Fibroblast of skin of right biceps (primary cell): Measurements from ENCODE around the gene WDR7.

Experiments used
- DNase-seq: peaks from one replicate; pipeline ENCODE4 v3.0.0-alpha.2; 2013

Gene WDR7

DNA sequence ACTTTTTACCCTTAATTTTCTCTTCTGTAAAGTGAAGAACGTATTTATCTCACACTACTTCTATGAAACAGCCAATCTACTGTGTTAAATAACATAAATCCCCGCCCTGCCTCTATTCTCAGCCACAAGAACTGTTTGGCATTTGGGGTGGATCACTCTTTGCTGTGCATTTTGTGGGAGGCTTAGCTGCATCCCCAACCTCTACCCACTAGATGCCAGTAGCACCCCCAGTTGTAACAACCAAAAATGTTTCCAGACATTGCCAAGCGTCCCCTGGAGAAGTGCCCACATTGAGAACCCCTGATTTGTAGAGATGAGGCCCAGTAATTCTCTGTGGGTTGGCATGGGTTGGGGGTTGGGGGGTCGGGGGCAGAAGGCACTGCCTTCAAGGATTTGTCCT, 401.0 kb downstream of the WDR7 start:
- DNase-seq: no peak

DNA sequence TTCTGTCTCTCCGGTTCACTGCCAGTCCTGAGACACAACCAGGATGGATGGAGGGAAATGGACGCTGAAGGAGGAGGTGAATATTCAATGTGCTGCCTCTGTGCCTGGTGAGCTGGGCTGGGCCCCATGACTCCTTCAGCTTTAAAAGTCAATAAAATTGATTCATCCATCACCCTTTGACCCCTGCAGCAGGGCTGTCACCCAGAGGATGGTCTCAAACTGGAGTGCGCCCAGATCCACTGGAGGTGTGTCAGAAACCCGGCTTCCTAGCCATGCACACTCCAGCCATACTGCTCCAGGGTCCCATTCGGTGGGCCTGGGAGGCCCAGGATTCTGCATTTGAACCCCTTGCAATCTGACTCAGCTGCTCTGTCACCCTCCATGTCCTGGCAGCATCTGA, 401.6 kb downstream of the WDR7 start:
- no peak for DNase-seq

DNA sequence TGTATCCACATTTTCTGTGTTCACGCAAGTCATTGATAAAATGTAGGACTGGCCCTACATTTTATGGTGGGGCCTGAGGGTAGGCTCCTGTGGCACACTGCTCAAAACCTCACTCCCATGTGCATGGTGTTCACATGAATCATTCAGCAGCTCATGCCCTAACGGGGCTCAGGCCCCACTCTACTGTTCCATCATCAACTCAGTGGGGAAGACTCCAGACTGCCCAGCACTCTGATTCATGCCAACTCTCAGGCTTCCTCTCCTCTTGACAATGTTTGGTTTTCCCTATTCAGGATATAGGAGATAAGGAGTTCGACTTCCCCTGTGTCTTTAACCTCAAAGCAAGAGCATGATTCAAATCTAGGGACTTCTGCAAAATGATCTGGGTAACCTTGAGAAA, 403.7 kb downstream of the WDR7 start:
- DNase-seq: no peak

DNA sequence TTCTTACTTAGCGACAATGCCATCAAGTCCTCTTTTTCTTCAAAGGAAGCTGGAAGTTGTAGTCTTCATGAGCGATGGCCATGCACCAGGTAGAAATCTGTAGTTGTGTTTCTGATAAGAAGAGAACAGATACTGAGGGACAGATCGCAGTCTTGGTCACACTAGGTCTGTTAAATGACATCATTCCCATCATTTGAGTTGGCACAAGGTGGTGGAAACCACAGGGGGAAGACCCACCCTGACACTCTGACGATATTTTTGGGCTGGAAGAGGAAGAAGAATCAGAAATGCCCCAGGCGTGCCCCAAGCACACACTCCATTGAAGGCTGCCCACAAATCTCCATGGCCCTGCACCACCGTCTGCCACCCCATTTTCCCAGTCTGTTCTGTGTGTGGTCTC, 406.7 kb downstream of the WDR7 start:
- no peak for DNase-seq

DNA sequence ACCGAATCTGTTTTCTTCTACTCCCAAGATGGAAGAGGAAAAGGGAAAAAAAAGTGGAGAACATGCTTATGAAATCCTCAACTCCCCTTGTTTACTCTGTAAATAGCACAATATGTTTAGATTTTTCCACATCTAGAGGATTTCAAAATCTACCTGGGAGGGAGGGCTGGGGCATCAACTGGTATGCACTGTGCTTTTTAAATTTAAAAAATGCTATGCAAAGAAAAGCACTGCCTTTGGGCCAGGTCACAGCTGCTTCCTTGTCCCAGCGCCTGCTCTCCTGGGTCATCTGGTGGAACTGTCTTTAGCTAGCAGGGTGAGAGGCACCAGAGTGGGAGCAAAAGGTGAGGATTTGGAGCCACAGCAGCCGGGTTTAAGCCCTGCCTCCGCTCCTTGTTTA, 407.6 kb downstream of the WDR7 start:
- DNase-seq: no peak

DNA sequence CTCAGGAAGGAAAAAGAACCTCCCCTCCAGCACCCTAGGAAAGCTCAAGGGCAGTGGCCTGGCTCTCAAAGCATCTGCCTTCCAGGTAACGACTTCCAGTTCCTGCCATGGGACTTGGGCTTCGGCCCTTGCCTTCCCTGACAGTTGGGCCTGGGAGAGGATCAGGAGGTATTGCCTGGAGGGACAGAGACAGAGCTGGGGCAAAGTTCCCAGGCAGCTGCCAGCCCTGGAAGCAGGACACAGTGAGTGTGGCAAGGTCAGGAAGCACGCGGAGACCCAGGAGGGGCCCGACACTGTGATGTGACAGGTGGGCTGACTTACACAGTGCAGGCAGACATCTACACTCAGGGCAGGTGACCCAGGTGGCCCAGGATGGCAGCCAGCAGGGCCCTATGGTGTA, 408.2 kb downstream of the WDR7 start:
- no peak for DNase-seq

DNA sequence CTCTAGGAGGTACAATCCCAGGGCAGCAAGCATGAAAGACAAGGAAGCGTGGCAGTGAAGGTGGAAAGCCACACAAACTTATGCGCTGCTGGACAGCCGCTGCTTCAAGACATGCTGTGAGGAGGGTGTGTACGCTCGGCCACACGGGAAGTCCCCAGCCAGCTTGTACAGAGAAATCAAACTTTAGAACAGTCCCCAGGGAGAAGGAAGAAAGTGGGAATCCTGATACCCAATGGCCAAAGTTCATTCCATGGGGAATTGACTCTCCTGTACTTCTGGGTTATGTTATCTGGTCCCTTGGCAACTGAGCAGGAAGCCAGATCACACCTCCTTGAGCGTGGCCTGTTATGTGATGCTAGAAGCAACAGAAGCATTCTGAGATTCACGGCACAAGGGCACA, 409.7 kb downstream of the WDR7 start:
- no peak for DNase-seq

DNA sequence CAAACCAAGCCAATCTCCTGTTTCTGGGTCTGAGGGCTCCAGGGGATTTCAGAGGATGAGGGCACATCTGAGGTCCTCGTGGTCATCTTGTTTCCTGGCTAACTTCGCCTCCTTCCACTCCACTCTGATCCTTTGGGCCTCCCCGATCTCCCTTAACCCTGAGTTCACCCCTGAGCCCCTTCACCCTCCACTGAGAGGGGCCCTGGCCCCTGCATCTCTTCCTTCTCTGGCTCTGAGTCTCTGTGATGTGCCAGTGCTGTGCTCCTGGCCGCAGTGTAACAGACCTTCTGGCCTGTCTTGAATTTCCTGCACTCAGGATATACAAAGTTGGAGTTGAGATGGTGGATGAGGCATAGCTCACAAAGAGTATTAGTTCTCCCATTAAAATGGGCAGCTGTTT, 411.0 kb downstream of the WDR7 start:
- no peak for DNase-seq

DNA sequence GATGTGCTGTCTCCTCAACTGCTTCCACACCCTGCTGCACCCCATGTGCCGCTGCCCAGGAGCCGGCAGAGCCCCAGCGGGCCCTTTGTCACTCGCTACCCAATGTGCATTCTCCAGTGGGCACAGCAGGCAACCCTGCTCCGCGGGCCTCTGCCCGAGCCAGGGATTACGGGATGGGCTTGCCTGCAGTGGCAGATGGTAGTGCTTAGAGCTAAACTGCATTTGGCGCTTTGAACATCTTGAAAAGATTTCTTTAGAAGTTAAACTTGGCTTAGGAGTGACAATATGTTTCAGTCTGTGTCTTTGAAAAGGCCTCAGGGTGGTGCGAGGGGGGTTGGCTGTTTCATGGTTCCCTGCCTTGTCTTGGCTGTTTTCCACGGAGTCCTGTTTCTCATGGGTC, 411.7 kb downstream of the WDR7 start:
- no peak for DNase-seq

DNA sequence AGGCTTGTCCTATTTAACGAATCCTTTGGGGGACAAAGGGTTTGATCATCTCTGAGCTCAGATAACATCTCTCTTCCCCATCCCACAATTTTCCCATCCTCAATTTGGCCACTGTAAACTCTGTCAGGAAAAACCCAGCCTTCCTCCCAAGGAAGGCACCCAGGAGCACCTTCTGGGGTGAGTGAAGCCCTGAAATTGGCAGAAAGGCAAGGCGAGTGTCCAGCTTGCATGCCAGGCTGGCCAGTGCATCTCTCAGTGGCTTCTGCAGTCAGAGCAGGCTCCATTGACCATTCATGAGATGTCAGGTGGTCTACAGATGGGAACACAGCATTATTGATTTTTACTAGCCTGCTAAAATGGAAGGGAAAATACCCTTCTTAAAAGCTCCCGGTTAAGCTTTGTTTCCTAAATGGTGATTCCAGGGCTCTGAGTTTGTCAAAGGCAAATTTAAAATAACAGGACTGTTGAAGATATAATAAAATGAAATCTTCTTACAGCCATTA, 412.5 kb downstream of the WDR7 start:
- DNase-seq: no peak

DNA sequence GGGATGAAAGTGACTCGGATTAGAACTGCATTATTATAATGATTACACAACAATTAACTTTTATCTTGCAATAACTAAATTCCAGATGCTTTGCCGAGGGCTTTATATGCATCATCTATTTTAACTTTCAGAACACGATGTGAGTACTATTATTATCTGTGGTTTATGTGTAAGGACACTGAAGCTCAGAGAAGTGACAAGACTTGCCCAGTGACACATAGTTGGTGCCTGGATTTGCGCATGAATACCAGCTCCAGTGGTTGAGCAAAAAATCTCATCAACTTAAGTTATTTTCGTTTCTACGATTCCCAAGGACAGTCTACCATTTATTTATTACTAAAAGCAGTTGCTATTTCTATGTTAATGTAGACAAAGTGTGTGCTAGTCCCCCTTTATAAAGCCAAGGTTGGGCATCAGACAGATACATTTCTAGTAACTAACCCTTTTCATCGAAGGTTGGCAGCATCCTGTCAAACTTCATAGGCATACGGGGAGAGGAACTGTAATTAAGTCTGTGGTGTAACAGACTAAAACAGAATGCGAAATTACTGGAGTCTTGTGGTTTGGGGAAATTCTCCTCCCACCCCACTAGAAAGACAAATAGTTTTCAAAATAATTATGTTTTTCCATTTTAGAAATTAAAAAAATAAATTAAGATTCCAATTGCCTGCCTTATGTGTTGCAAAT, 422.5 kb downstream of the WDR7 start:
- DNase-seq: no peak

DNA sequence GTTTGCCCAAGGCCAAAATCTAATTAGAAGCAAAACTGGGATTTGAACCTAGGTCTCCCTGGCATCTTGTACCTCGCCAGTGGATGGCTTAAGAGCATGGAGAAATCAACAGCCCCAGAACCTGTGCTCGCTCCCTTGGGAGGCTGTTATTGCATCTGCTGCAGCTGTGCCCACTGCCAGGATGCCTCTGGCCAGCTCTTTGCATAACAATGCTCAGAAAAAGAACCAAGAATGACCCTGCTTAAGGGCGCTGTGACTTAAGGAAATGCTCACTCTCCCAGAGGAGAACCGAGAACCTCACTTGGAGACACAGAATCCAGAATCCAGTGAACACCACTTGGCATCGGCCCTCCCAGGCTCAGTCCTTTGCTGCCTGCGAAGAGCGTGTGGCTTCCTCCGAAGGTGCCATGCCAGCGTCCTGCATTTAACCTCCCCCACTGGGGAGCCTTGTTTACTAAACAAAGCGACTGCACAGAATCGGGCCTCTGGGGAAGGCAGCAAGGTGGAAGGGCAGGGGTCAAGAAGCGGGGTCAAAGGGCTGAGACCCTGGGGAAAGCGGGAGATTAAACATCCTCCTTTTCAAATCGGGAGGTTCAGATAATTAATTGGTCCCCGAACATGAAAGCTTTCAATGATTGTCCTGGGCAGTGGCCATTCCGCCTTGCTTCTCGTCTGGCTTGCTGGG, 424.7 kb downstream of the WDR7 start:
- no peak for DNase-seq

DNA sequence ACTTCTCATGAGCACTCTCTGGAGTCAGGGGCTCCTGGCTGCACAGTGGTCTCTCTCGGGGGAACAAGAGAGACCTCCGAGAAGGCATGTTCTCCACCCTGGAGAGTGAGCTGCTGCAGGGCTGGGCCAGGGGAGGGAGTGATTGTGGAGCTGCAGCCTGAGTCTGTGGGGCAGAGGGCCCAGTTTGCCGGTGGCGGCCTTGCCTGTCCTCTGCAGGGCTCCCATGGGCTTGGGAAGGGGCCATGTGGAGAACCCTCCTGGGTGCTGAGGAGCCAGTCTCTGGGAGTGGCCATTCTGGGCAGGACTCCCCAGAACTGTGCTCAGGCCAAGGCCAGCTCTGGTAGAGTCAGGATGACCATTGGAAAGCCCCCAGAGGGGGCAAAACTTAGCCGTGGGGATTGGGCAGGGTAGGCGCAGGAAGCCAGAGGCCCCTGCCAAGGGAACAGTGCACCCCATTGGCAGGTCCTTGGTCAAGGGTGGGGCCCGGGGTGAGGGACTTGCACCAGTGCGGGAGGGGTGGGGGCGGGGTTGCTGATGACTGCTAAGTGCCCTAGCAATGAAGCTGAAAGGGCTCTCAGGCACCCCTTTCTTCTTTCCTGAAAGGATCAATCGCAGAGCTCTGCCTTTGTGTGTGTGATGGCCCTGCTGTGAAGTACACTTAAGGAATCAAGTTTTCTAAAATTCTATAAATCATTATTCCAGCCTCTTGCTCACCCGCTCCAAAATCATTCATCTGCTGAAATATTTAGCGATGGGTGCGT, 426.0 kb downstream of the WDR7 start:
- no peak for DNase-seq

DNA sequence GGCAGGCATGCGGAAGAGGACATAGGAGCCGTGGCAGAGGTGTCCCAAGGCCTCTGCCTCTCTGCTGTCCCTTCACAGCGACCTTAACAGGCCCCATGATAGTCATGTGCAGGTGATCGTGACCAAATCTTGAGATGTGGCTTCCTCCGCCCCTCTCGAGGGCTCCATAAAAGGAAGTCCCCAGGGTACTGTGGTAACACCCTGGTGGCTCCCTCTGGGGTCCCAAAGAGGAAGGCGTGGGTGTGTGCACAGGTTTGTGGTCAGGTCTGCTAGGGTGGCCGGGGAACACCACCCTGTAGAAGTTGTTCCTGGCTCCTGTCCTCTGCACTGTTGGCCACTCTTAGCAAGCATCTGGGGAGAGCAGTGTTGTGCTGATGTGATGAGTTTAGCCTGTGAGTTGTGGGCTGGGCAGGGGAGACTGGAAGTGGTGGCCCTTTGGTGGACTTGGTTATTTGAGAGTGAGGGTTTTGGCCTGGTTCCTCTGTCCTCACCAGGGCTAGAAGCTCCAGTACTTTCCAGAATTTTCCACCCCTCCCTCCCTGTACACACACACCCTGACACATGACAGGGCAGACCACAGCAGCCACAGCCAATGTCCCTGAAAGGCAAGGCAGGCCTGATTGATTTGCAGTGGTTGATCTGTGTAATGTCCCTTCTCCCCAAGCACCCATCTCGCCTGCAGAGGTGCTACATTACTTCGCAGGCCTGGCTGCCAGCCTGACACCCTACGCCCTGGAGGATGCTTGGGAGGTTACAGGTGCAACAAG, 426.8 kb downstream of the WDR7 start:
- no peak for DNase-seq

DNA sequence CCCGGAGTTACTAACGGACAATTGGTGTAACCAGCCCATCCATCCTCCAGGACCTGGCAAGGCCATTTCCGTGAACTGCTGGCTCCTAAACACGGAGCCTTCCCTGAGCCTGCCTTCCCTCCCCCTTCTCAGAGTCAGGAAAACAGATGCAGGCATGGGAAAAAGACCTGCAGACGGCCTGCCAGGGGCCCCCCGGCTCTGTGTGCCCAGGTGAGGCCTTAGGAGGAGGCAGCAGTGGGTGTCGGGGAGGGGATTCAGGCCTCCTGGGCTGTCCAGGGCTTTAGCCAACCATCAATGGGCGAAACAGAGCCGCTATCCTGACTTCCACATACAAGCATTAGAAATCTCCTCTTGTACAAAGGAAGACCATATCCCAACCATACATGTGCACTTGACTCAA, 427.5 kb downstream of the WDR7 start:
- no peak for DNase-seq

DNA sequence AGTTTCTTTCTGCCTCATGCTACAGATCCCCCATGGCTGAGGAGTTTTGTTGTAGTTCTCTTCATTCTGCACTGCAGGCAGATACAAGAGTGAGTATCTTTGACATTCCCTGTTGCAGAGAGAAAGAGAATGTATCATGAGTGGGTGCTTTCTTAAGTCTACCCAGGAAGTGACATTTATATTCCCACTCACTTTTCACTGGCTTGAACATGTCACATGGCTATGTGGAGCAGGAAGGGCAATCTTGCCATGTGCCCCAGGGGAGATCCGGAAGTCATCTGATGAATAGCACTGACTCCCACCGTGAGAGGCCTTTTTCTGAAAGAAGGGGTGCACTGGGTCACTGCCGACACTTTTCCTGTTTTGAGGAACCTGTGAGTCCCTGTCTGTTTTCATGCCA, 429.3 kb downstream of the WDR7 start:
- no peak for DNase-seq

DNA sequence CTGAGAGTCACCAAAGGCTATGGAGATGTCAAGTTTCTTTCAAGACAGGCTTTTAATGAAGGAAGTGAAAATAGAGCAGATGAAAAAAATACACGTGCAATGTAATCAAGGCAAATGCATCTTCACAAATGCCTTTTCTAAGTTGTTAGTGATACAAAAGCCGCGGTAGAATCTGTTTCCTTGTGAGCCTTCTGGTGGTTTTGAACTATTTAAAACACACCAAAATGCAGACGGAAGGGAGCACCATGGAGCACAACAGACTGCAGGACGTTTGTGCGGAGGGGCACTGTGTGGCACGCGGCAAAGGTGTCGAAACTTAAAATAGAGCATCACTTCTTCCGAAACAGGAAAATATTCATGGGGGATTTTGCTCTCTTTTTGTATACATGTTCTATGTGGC, 430.7 kb downstream of the WDR7 start:
- no peak for DNase-seq

DNA sequence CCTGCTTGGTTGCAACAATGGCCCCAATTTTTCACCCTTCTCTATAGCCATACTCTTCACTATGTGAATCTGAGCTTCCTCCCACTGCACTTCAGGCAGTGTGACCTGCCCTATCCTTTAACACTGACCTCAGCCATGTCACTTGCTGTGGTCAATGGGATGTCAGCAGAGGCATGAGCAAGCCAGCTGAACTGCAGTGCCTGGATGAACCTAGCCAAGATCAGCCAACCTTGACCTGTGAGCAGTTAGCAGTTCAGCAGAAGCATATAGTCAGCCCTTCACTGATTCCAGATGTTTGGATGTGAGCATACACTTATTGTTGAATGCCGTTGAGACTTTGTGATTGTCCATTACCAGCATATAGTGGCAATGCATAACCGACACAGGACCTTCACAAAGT, 432.3 kb downstream of the WDR7 start:
- no peak for DNase-seq

DNA sequence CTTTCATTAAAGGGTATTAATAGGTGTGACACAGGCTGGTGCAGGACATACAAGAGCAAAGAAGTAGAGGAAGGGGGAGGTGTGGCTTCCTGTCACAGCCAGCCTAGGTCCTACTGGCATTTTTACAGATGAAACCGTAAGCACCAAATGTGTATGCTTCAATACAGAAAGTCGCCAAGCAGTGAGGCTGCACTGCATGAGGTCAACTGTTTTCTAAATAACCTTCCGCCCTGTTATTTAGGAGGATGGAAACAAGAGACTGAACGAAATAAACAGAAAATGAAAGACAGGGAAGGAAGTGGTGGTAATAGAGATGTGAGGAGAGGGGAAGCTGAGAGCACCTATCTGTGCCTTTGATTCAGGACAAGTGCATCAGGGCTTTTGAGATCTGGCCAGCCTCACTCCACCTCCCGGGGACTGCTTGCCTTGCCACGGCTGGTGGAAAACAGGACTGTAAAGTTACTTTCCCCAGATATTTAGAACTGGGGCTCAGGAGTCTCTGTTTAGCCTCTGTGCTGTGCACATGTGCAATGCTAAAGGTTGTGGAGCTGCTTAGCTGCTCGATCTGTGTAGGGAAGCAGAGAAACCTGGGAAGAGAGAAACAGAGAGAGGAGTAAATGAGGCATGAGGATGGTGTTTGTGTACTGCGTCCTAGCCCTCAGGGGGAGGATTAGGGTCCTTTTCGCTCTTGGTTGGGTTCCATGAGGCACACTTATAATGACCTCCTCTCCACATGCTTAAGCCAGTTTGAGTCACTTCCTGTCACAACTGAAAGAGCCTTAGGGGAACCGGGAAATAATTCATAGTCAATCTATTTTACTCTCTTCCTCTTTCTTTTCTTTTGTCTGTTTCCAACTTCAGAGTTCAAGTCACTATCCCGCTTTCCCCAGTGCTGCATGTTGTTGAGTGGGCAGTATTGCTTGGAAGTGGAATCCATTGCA, 433.4 kb downstream of the WDR7 start:
- no peak for DNase-seq

DNA sequence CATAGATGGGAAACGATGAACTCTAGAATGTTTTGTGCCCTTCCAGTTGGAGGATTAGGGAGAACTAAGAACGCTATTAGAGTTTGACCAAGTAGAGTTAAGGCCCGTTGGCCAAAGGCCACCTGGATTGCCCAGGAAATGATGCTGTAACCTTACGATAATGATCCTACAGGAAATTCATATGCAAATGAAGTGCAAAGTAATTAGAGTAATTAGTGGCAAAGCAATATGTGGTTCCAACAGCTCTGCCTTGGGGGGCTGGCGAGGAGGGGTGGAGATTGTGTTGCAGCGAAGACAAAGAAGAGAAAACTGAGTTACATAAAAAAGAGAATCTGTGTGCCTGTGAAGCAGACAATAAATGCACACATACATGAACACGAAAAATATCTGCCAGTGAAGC, 434.2 kb downstream of the WDR7 start:
- DNase-seq: no peak

DNA sequence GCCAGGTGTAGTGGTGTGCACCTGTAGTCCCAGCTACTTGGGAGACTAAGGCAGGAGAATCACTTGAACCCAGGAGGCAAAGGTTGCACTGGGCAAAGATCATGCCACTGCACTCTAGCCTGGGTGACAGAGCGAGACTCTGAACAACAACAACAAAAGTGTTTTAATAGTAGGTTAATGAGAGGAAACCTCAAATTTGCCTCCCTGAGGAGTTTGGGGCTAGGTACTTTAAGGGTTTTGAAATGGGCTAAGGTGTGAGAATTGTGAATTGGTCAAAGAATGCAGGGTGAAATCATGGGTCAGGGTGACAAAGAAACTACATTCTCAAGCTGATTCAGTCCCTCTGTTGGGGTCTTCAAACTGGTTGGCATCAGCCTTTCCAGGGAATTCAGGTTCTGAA, 435.0 kb downstream of the WDR7 start:
- no peak for DNase-seq
